Stimulated activated CD4-positive, alpha-beta T cell treated with anti-CD3 and anti-CD28 coated beads, Interleukin-2, amount 100 ng/mL, for 48 hours (primary cell): ENCODE results near the gene TRPT1.
A peak's percentile ranks its signal among the peaks of the same experiment; 100 is the strongest.
"Not testable (repeated sequence)": the region's sequence is repeated elsewhere in the genome, so short reads cannot be mapped to it uniquely, and the experiment has no call there.

Experiments used
- DNase-seq, 2 donors: peaks; one replicate each; pipeline ENCODE4 v3.0.0-alpha.2; 2020

The TRPT1 gene

DNA sequence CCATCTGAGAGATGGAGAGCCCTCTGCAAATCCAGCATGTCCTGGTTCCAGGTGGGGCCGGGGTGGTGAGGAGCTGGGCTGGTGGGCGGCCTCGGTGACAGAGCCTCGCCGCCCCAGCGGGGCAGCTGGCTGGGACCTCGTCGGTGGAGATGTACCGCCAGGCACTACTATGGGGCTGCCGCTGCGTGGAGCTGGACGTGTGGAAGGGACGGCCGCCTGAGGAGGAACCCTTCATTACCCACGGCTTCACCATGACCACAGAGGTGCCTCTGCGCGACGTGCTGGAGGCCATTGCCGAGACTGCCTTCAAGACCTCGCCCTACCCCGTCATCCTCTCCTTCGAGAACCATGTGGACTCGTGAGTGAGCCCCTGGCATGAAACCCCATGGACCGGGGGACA, 32.4 kb upstream of the TRPT1 start:
- DNase-seq: no peak

DNA sequence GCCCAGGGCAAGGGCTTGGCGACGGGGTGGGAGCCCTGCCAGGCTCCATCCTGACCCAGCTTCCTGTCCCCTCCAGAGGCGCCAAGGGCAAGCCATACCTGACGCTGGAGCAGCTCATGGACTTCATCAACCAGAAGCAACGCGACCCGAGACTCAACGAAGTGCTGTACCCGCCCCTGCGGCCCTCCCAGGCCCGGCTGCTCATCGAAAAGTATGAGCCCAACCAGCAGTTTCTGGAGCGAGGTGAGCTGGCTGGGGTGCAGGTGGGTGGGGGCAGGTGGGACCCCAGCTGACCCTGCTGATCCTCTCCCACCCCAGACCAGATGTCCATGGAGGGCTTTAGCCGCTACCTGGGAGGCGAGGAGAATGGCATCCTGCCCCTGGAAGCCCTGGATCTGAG, 30.3 kb upstream of the TRPT1 start:
- DNase-seq: no peak

DNA sequence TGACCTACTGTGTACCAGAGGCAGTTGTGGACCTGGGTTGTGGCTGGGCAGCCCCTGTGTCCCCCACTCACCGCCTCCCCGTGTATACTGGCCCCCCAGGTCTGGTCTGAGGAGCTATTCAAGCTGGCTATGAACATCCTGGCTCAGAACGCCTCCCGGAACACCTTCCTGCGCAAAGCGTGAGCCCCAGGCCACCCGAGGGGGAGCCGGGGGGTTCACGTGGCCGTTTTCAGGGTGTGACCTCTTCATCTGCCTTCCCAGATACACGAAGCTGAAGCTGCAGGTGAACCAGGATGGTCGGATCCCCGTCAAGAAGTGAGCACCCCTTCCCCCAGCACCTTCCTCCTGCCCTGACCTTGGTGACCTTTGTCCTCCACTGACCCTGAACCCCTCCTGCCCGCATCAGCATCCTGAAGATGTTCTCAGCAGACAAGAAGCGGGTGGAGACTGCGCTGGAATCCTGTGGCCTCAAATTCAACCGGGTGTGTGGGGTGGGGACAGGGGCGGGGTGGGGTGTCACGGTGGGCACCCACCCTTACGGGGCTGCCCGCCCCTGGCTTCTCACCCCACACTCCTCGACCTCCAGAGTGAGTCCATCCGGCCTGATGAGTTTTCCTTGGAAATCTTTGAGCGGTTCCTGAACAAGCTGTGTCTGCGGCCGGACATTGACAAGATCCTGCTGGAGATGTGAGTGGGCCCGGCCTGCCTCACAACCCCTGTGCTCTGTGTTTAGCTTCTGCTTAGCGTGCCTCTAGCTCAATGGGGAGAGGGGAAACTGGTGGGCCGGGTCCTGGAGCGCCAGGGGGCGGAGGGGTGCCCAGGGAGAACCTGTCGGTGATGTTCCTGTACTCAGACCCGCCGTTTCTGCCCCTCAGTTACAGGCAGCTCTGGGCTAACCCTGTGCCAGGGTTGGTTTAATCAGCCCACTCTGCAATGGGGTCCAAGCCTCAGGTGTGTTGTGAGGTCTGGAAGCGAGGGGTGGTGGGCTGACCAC, 29.4 kb upstream of the TRPT1 start:
- DNase-seq: no peak

DNA sequence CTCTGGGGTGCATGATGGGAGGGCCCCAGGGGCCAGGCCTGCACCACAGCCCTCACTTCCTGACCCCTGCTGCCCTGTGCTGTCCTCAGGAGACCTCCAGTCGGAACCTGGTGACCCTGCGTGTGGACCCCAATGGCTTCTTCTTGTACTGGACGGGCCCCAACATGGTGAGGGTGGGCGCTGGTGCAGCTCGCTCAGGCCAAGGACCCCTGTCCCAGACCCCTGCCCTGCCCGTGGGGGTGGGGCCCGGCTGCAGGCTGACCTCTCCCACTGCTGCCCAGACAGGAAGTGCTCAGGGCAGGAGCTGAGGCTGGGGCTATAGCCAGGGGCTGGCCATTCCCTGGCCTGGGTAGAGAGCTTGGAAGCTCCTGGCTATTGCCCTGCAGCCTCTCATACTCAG, 28.3 kb upstream of the TRPT1 start:
- DNase-seq: no peak

DNA sequence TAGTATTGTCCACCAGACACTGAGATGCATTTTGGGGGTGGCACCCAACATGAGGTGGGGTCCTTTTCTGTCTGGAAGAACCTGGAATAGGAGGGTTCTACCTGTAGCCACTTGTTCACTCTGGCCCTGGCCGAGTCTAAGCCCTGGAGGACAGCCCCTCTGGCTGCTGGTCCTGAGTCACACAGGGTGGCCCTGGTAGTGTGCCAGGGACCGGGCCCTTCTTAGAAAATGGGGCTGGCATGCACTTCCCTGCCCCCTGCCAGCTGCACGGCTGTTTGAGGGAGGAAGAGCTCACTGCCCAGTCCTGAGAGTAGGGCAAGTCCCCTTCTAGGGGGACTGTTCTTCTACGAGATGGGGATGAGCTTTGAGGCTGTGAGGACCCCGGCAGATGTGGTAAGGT, 27.5 kb upstream of the TRPT1 start:
- no peak for DNase-seq

DNA sequence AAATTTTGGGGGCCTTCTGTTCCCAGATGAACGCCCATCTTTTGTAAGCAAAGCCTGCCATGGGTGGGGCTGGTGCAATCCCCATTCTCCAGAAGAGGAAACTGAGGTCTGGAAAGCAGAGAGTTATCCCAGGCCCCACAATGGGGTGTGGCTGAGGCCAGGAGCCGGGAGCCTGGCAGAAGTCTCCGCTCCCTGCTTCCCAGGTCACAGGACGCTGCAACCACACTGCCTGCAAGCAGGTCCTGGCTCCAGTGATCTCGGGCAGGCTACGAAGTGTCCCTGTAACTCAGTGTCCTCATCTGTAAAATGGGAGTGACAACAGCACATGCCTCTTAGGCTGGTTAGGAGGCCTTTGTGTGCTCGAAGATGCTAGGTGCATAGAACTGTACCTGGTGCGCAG, 27.1 kb upstream of the TRPT1 start:
- DNase-seq: no peak

DNA sequence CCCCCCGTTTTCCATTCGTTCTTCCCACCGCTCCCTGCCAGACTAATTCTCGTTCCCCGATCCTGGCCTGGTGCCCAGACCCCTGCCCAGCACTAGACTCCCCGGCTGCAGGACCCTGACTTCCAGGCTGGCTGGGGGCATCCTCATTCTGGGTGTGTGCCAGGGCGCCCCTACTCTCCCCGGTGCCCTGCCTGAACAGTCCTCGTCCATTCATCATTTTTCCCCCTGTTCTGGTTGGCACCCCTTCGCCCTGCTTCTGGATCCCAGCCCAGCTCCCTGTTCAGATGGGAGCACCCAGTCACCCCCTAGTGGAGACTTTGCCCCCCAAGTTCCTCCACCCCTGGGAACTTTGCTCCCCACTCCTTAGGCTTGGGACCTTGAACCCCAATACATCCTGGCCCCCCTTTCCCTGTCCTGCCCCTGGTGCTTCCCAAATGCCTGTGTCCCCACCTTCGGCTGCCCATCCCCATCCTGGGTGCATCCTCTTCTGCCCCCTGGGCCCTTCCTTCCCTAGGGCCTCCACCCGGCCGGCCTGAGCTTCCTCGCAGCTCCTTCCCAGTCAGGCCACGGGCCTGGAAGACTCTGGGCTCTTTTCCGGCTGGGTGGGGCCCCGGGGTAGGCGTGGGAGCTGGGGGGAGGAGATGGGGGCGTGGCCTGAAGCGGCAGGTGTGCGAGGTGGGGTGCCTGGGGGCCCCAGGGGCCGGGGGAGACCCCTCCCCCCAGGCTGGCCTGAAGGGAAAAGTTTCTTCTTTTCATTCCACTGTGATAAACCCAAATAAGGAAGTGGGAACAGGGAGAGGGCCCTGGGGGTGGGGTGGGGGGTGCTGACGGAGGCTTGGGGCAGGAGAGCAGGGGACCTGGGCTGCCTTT, 26.3 kb upstream of the TRPT1 start:
- DNase-seq: no peak

DNA sequence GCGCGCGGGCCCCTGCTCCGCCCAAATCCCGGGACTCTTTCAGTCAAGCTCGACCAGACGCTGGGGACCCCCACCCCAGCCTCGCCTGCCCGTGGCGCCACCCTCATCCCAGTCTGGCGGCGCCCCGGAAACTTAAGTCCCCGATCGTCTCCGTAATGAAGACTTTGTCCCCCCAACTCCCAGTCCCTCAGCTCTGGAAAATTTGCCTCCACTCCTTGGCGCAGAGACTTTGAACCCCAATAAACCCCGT, 25.7 kb upstream of the TRPT1 start:
- no peak for DNase-seq

DNA sequence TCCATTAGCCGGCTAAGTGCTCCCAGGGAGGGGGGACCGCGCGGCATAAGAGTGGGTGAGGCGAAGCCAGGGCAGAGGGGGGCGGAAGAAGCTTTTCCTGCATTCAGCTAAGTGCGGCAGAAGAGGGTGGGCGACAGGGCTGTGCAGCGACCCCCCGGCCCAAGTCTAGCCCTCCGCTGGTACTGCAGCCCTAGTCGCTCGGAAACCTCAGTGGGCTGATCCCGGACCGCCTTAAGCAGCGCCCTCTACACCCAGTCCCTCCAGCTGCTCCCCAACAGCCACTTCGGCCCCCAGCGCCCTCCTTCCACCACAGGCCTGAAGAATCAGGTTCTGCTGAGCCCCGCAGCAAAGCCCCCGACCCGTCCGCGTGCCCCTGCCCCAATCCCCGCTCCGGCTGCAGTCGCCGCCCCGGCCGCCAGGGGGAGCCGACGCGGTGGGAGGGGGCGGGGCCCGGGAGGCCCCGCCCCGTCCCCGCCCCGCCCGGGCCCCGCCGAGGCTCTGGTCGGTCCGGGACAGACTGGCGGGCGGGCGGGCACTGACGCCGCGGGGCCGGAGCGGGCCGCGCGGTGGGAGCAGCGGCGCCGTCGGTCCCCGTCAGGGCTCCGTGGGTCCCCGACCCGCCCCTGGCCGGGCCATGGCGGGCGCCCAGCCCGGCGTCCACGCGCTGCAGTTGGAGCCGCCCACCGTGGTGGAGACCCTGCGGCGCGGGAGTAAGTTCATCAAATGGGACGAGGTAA, 25.2 kb upstream of the TRPT1 start, which contains the start of gene PLCB3:
Gene PLCB3, plus strand, starts transcription at position 515 of the 737 bp plus-strand sequence. Its CDS starts 120 bp downstream, at position 635.
- peak; percentile 52 to 73 for DNase-seq

DNA sequence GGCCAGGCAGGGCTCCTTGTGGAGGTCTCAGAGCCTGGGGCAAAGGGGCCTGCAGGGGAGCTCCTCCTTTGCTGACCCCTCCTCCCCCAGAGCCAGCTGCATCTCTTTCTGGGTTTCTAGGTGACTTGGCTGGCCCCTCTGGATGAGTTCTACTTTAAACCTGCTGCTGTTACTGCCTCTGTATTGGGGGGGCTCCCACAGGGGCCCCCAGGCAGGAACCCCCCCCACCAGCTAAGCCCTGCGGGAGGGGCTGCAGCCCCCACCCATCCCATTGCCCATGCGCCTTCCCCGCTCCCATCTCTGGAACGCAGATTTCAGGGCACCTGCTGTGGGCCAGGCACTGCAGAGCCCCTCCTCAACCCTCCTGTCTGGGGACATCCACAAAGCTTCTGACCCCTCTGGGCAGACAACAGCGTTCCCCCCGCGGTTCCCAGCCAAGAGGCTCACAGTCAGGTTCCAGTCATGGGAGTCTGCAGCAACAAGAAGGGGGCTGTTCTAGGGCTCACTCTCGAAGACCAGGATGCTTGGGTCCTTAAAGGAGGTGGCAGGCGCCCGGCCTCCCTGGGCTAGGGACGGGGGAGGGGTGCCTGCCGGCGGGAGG, 24.5 kb upstream of the TRPT1 start:
- DNase-seq: no peak

DNA sequence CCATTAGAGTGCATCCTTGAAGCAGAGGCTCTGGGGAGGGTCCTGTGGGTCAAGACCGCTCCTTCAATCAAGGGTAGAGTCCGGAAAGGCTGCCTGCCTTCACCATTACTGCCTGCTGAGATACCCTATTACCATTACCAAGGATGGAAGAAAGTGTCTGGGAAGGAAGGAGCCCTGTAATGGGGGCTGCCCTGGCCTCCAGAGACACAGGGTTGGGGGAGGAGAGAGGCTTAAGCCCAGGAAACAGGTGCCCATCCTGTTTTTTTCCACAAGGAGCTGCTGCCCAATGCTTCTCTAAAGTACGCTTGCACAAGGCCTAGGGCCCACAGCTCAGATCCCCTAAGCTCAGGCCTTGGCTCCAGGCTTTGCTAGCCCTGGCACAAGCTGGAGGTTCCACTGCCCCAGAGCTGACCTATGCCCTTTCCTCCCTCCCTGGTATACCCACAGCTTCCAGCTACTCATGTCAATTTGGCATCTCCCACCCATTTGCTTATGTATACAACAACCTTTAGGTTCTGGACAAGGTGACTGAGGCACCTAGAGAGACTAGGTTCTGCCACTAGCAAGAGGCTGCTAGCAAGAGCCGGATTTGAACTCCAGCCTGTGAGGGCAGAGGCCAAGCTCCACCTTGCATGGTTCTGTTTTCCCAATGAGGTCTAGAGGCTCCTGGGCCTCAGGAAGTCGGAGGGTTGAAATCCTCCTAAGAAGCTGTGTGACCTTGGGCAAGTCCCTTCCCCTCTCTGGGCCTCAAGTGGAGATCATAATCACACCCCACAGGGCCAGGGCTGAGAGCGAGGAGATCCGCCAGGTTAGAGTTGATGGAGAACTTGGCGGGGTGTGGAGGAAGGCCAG, 23.8 kb upstream of the TRPT1 start:
- no peak for DNase-seq

DNA sequence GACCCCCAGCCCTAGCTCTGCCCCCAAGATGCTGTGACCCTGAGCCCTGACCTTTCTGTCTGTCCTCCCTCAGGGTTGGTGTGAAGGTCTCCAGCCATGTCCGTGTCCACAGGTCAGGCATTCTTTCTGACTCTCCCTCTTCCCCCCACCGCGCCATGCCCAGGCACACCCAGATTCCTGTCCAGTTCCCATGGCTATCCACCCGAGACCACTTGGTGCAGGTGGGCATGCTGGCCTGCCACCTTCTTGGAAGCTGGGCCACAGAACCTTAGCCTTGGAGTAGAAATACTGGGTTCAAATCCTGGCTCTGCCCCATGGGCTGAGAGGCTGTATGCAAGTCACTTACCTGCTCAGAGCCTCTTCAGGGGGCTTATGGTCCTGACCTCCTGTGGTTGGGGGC, 23.1 kb upstream of the TRPT1 start:
- DNase-seq: no peak

DNA sequence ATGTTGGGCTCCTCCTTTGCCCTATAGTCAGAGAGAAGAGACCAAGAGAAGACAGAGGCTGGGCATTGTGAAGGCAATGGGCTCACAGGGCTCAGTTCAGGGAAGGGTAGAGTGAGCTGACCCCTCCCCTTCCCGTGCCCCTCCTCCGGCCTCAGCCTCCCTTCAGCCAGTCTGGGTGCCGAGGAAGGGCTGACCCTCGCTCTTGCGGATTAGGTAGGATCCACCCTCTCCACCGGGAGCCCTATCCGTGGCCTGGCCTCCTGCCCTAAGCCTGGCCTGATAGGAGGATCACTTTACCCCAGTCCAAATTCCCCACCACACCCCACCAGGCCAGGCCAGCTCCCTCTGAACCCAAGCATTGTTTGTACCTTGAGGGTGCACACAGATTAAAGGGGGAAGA, 22.6 kb upstream of the TRPT1 start:
- no peak for DNase-seq

DNA sequence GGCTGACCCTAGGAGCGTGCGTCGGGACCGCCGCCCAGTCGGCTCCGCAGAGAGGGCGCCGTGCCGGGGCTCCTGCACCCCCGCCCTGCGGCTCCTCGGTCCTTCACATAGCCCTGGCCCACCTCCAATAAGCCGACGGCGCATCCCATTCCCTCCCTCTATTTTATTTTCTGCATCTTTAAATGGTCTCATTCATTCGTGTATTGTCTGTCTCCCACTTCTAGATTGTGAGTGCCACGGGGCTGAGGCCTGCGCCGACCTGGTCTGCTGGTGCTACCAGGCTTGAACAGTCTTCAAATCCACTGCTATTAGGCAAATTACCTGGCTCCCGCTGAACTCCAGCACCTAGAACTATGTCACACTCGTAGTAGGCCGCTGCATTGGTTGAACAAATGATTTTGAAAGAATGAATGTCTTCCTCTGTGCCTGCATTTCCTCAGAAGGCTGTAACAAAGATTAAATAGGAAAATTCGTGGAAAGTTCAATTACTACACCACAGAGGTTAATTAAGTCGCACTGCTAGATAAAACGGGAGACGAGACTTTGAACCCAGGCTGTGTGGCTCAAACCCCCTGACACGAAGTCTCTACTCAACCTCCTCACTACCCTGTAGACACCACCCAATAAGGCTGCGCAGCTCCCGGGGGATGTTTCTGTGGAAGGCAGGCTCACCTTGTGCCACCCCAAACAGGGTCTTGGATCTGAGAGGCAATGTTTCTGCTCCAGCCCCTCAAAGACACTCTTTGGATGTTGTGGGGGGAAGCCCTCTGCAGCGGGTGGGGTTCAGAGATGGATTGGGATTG, 21.9 kb upstream of the TRPT1 start:
- DNase-seq: no peak

DNA sequence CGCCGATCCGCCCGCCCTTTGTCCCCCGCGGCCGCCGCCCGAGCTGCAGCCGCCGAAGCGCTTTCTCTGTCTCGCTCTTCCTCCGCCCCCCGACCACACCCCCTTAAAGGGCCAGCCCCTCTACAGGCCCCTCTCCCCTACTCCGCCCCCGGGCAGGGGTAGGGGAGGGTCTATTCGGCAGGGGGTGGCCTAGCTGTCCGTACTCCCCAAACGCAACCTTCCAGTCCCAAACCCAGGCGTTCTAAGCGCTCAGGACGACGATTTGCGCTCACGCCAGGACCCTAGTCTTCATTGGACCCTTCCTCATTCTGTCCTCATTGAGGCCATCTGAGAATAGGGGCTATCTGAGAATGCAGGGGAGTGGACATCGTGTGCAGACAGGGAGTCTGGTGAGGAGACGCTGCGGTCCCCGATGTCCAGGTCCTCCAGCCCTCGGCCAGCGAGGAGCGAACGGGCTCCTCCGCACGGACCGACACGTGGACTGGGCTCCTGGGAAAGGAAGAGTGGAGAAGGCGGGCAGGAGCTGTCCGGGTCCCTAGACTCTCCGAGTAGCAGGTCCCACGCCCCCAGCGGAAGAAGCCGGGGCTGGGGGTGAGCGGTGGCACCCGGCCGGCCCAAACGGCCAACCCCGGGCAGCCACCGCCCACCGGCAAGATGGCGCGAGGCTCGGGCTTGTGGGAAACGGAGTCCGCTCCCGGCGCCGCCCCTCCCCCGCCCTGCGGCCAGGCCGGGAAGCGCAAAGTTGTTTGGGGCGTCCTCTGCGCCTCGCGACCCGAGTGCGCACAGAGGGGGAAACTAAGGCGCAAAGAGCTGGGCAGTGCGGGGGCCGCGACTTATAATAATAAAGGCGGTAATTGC, 21.1 kb upstream of the TRPT1 start, which contains the start of gene PPP1R14B:
Gene PPP1R14B, minus strand, starts transcription at position 73 of the 858 bp plus-strand sequence. CDS start 270 bp downstream, outside the sequence.
- DNase-seq: peak; percentile 74 to 80

DNA sequence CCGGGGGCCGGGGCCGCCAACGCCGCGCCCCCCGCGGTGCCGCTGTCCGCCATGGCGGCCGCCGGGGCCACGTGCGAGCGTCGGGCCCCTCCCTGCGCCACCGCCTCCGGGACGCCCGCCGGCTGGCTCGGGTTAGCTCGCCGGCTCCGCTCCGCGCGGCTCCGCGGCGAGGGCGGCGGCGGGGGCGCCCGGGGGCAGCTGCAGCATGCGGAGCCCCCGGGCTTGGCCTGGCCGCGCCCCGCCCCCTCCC, 20.6 kb upstream of the TRPT1 start:
- not testable (repeated sequence) for DNase-seq

DNA sequence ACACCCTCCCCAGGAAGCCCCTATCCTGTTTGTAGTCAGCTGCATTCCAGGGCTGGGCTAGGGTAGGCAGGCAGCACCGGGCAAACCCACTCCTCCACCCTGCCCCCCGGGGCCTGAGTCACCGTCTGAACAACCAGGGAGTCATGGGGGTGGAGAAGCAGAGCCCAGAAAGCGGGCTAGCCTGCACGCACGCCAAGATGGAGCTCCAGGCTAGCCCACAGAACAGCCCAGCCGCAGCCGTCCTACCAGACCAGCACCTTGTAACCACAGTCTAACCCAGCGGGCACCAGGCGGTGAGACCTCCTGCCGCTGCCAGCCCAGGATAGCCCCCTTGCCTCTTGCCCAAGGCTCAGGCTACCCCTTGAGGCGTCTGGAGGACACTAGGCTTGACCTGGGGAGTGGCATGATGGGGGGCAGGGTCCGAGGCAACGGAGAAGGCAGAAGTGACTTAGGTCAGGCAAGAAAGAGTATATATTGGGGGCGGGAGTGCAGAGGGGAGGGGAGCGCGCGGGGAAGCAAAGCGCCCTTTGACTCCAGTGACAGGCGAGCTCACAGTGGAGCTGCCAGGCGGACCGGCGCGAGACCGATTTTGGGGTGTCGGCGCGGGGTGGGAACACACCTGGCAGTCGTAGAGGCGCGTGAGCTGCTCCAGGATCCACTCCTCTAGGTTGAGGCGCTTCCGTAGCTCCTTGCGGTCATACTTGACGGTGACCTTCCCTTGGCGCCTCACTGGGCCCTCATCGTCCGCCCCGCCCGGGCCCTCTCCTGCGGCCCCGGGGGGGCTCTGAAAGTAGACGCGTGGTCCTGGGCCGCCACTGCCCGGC, 20.0 kb upstream of the TRPT1 start:
- DNase-seq: peak; percentile 68 to 69

DNA sequence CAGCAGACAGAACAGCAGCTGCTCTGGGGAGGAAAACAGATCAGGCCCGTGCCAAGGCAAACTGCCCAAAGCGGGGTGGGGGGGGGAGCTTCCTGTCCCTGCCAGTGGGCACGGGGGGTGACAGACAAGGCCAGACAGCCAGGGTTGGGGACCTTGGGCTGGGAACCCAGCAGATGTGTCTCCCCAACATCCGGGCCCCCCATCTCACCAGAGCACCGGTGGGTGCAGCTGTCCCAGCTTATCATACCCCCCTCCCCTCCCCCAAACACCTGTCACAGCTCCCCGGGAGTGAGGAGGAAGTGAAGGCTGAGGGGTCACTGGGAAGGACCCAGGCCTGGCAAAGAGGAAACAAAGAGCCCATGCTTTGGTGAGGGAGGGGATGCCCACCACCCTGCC, 19.4 kb upstream of the TRPT1 start:
- DNase-seq: no peak

DNA sequence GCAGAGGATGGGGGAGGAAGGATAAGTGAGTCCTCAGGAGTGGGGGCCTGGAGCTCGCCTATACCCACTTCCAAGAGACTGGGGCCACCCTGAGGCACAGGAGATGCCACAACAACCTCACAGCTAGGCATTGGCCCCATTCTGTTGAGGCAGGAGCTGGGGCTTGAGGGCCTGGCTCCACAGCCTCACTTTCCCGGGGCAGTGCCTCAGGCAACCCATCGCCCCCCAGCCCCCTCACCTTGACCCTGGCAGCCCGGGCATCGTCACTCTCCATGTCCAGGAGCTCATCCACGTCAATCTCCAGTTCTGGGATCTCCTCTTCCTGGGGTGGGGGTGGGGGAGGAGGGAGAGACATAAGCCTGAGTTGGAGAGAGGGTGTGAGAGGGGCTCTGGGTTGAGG, 19.0 kb upstream of the TRPT1 start:
- no peak for DNase-seq
